ENCODE data around the gene BCAS3.
A peak's percentile ranks its signal among the peaks of the same experiment; 100 is the strongest.

The BCAS3 gene

DNA sequence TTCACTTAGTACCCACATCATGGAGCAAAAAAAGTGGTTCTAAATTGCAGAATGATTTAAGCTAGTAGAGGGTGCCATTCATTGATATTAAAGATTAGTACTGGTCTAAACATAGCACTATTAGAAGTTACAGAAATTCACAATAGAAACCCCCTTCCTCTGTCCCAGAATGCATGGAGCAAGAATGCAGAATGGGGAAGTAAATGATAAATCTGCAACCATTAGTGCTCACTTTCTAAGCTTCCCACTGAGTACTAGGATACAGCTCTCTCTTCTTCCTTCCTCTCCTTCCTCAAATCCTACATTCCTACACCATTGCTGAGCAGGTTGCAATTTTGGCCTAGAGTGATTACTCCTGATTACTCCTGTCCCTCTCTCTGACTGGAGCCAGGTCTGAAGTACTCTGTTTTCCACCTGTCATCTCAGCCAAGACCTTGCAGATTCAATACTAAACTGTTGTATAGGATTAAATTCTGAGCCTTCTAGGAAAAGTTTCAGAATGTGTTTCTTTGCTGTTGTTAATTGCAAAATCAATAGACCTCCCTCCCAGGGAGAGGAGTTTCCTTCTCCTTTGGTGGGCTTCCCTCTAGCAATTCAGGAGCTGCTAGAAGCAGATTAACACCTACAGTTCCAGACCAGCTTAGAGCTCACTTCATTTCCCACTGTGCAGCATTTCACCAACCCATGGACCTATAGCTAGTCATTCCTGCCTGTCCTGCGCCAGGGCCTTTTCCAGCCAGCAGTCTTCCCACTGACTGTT, 556.5 kb downstream of the BCAS3 start:
- Histone ChIP-seq H3K36me3 (replicated peaks) (no peaks in the 10 kb centered on the region), H3K4me3 (ENCODE audit: low read depth, low read length) (no peak overlapping the region), H3K27ac (no peak overlapping the region), H3K27me3 (replicated peaks) (no peaks in the 10 kb centered on the region)
- in situ Hi-C loops (cut with HindIII; ENCODE audit: low pct_ligation_motif_present, low sequenced_read_pairs) = no loop called here
- TF ChIP-seq, protein P1, sequence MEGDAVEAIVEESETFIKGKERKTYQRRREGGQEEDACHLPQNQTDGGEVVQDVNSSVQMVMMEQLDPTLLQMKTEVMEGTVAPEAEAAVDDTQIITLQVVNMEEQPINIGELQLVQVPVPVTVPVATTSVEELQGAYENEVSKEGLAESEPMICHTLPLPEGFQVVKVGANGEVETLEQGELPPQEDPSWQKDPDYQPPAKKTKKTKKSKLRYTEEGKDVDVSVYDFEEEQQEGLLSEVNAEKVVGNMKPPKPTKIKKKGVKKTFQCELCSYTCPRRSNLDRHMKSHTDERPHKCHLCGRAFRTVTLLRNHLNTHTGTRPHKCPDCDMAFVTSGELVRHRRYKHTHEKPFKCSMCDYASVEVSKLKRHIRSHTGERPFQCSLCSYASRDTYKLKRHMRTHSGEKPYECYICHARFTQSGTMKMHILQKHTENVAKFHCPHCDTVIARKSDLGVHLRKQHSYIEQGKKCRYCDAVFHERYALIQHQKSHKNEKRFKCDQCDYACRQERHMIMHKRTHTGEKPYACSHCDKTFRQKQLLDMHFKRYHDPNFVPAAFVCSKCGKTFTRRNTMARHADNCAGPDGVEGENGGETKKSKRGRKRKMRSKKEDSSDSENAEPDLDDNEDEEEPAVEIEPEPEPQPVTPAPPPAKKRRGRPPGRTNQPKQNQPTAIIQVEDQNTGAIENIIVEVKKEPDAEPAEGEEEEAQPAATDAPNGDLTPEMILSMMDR (IDR thresholded peaks at IDR 0.05; ENCODE audit: low read depth, low read length, missing control alignments) = no peak
- no peak for DNase-seq

DNA sequence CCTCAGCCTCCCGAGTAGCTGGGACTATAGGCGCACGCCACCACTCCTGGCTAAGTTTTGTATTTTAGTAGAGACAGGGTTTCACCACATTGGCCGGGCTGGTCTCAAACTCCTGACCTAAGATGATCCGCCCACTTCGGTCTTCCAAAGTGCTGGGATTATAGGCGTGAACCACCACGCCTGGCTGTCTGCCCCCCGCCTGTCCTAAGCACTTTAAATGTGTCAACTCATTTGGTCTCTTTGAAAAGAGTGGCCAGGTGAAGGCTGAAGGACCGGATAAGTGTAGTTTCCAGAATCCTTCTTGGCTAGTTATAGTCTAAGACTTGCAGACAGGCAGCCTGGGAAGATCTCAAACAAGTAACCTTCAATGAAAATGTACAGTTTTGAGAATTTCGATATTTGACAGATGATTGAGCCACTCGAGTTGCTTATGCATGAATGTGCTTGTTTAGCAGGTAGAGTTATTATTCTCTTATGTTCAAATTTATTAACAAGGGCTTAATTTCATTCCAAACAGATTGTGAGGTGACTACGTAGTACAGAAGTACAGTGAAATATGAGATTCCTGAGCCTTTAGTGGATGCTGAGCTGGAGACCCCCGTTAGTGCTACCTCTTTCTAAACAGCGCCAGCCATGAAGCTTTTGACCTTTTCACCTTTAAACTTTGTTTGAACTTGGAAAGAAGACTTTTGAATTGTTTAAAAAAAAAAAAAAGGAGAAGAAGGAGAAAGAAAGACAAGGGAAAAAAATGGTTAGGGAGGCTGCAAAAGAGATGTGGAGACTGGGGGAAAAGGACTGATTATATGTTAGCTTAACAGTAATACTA, 557.6 kb downstream of the BCAS3 start:
- Histone ChIP-seq H3K27me3 (replicated peaks) (no peaks in the 10 kb centered on the region), H3K4me3 (ENCODE audit: low read depth, low read length) (no peak overlapping the region), H3K27ac (peak overlapping the region; percentile 27), H3K36me3 (replicated peaks) (no peaks in the 10 kb centered on the region)
- DNase-seq = no peak
- TF ChIP-seq, protein P1 (IDR thresholded peaks at IDR 0.05; ENCODE audit: low read depth, low read length, missing control alignments) = no peak
- in situ Hi-C loops (cut with HindIII; ENCODE audit: low pct_ligation_motif_present, low sequenced_read_pairs) = no loop called here

DNA sequence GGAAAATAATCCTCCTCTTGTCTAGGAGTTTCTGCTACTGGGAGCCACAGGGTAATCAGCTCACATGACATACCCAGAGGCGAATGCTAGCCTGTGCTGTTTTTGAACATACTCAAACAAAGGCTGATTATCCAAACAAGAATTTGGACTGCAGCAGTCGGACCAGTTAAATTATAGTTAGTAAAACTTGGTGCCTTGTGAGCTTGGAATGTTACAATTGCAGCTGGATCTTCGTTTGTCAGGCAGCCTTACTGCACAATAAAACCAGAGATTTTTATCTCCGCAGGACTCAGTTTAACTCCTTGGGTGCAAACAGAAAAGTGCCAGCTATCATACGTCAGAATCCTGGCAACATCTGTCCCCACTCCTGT, 558.2 kb downstream of the BCAS3 start:
- Histone ChIP-seq H3K36me3 (replicated peaks) (no peaks in the 10 kb centered on the region), H3K27me3 (replicated peaks) (no peaks in the 10 kb centered on the region), H3K27ac (peak overlapping the region; percentile 27), H3K4me3 (ENCODE audit: low read depth, low read length) (no peak overlapping the region)
- in situ Hi-C loops (cut with HindIII; ENCODE audit: low pct_ligation_motif_present, low sequenced_read_pairs) = no loop called here
- peak; percentile 77 for DNase-seq
- TF ChIP-seq, protein P1 (IDR thresholded peaks at IDR 0.05; ENCODE audit: low read depth, low read length, missing control alignments) = no peak

DNA sequence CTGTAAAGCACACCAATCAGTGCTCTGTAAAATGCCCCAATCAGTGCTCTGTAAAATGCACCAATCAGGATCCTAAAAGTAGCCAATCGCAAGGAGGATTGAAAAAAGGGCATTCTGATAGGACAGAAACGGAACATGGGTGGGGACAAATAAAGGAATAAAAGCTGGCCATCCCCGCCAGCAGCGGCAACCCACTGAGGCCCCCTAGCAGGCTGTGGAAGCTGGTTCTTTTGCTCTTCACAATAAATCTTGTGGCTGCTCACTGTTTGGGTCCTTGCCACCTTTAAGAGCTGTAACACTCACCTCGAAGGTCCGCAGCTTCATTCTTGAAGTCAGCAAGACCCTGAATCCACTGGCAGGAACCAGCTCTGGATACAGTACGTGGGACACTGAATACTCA, 559.6 kb downstream of the BCAS3 start:
- Histone ChIP-seq H3K36me3 (replicated peaks) (no peaks in the 10 kb centered on the region), H3K4me3 (ENCODE audit: low read depth, low read length) (no peak overlapping the region), H3K27me3 (replicated peaks) (no peaks in the 10 kb centered on the region), H3K27ac (no peak overlapping the region)
- TF ChIP-seq, protein P1 (IDR thresholded peaks at IDR 0.05; ENCODE audit: low read depth, low read length, missing control alignments) = no peak
- in situ Hi-C loops (cut with HindIII; ENCODE audit: low pct_ligation_motif_present, low sequenced_read_pairs) = no loop called here
- no peak for DNase-seq

DNA sequence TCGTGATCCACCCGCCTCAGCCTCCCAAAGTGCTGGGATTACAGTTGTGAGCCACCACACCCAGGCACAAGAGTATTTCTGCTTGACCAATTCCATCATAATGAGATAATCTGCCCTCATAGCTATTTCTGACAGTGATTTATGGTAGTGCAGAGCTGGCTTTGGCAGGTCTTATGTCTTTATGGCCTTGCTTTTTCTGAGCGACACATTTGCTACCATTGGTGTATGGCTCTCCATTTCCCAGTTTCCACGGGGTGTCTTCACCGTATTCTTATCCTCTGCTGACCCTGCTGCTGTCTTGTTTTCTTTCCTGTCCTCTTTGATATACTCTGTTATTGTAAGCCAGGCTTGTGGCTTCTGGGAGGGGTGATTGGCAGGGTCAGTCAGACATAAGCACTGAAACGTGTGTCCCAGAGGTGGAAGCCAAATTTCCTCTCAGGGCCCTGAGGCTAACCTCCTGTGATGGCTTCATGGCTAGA, 560.8 kb downstream of the BCAS3 start:
- Histone ChIP-seq H3K27ac (peak overlapping the region; percentile 22), H3K4me3 (ENCODE audit: low read depth, low read length) (no peak overlapping the region), H3K36me3 (replicated peaks) (no peaks in the 10 kb centered on the region), H3K27me3 (replicated peaks) (no peaks in the 10 kb centered on the region)
- DNase-seq = no peak
- in situ Hi-C loops (cut with HindIII; ENCODE audit: low pct_ligation_motif_present, low sequenced_read_pairs) = no loop called here
- TF ChIP-seq, protein P1 (IDR thresholded peaks at IDR 0.05; ENCODE audit: low read depth, low read length, missing control alignments) = no peak

Data from brain microvascular endothelial cell (primary cell).